Keratinocyte (primary cell): ENCODE results near the gene PAK3. TPM values are rescaled to one million over a fixed set of nuclear protein-coding genes. Genes with fewer than 3 reads are reported as not detected.

ENCODE experiments used
- DNase-seq: peaks from one replicate; pipeline ENCODE4 v3.0.0-alpha.2; 2011; ENCODE audit warnings: low read depth, missing footprints, low spot score
- FAIRE-seq: peaks from 2 replicates; lab custom pipeline; 2011; peaks lifted over from hg19 to GRCh38; lab: Jason Lieb, UNC
- H2AFZ ChIP-seq: 2 replicates; pipeline ENCODE4 v1.6.0; 2012; ENCODE audit warnings: low read length, control low read depth, inconsistent platforms; ENCODE audit not compliant: control insufficient read depth
- H3K27ac ChIP-seq: 2 replicates; pipeline ENCODE4 v1.5.1; 2011; ENCODE audit warnings: low read length; ENCODE audit not compliant: control insufficient read depth, insufficient read depth
- H3K27me3 ChIP-seq: 3 replicates; pipeline ENCODE4 v1.6.0; 2011; ENCODE audit warnings: low read length; ENCODE audit not compliant: control insufficient read depth, insufficient read depth; ENCODE audit errors: extremely low read depth
- H3K36me3 ChIP-seq, 2 experiments: 2 replicates in 1 of 2; 3 replicates in 1 of 2; pipeline ENCODE4 v1.5.1; 2011; ENCODE audit warnings: low read length in 2 of 2, mild to moderate bottlenecking in 1 of 2; ENCODE audit not compliant: control insufficient read depth in 2 of 2, insufficient read depth in 2 of 2; ENCODE audit errors: extremely low read depth in 1 of 2
- H3K4me1 ChIP-seq: 3 replicates; pipeline ENCODE4 v1.5.1; 2011; ENCODE audit warnings: low read length; ENCODE audit not compliant: control insufficient read depth, insufficient read depth; ENCODE audit errors: extremely low read depth
- H3K4me2 ChIP-seq: 3 replicates; pipeline ENCODE4 v1.6.0; 2011; ENCODE audit warnings: low read depth, low read length; ENCODE audit not compliant: control insufficient read depth, insufficient read depth; ENCODE audit errors: extremely low read depth
- H3K4me3 ChIP-seq, 3 experiments: fragments of 200-600 bp in 1 of 3; sonication (generic) in 1 of 3; 2 replicates in 2 of 3; 3 replicates in 1 of 3; pipeline ENCODE4 v1.5.1; 2011 to 2016; ENCODE audit warnings: low read length in 3 of 3, mild to moderate bottlenecking in 3 of 3, control low read depth in 2 of 3, inconsistent platforms in 1 of 3, low read depth in 1 of 3, mixed read lengths in 1 of 3, mixed run types in 1 of 3, moderate library complexity in 1 of 3; ENCODE audit not compliant: control insufficient read depth in 2 of 3, insufficient read depth in 2 of 3; ENCODE audit errors: extremely low read depth in 1 of 3
- H3K79me2 ChIP-seq: 2 replicates; pipeline ENCODE4 v1.6.0; 2012; ENCODE audit warnings: low read length; ENCODE audit not compliant: control insufficient read depth, insufficient read depth
- H3K9ac ChIP-seq: 3 replicates; pipeline ENCODE4 v1.6.0; 2011; ENCODE audit warnings: low read length; ENCODE audit not compliant: control insufficient read depth, insufficient read depth; ENCODE audit errors: extremely low read depth
- H3K9me1 ChIP-seq: 3 replicates; pipeline ENCODE4 v1.6.0; 2011; ENCODE audit warnings: low read length; ENCODE audit not compliant: control insufficient read depth, insufficient read depth; ENCODE audit errors: extremely low read depth
- H3K9me3 ChIP-seq: 2 replicates; pipeline ENCODE4 v1.5.1; 2012; ENCODE audit warnings: low read depth, low read length; ENCODE audit not compliant: control insufficient read depth
- H4K20me1 ChIP-seq: 3 replicates; pipeline ENCODE4 v1.6.0; 2011; ENCODE audit warnings: low read length; ENCODE audit not compliant: control insufficient read depth, insufficient read depth; ENCODE audit errors: extremely low read depth
- CTCF ChIP-seq, 3 experiments: IDR thresholded peaks in 1 of 3; conservative IDR thresholded peaks in 1 of 3; optimal IDR thresholded peaks in 1 of 3; 2 replicates in 2 of 3; 3 replicates in 1 of 3; pipeline versions ENCODE3 to v1.5.1; 2011; ENCODE audit warnings: low read length in 3 of 3, mild to moderate bottlenecking in 3 of 3, moderate library complexity in 2 of 3, control low read depth in 1 of 3, inconsistent platforms in 1 of 3; ENCODE audit not compliant: insufficient read depth in 2 of 3; ENCODE audit errors: extremely low read depth in 1 of 3
- EZH2 ChIP-seq: IDR thresholded peaks from one replicate; pipeline ENCODE4 v1.6.1; 2012; ENCODE audit warnings: inconsistent platforms, mild to moderate bottlenecking, low read length, moderate library complexity
- dilution Hi-C: fragments of 300-500 bp; cut with MboI; formaldehyde crosslinking; loops from one replicate; pipeline ENCODE4 v1.7.0; 2020; ENCODE audit warnings: low sequenced_read_pairs; ENCODE audit not compliant: extremely low pct_ligation_motif_present
- polyA plus RNA-seq, 5 experiments: library from polyadenylated mRNA; depleted of rRNA in 3 of 5; stranded (reverse) in 3 of 5; stranded (forward) in 1 of 5; unstranded in 1 of 5; fragments of >200 nt; gene quantifications; 1 replicate in 1 of 5; 2 replicates in 3 of 5; 3 replicates in 1 of 5; pipeline versions ENCODE4 v1.2.1 to v1.2.3, GENCODE V29; 2011 to 2012; ENCODE audit warnings: missing spikeins in 2 of 5, low read depth in 1 of 5, low replicate concordance in 1 of 5
- small RNA-seq, 3 experiments: library from RNA; depleted of rRNA; stranded (forward); fragments of <200 nt; gene quantifications; one replicate each; pipeline ENCODE3, GENCODE V24; 2012; ENCODE audit warnings: low read depth in 3 of 3, low replicate concordance in 1 of 3; ENCODE audit not compliant: insufficient read length in 3 of 3

The PAK3 gene
- polyA plus RNA-seq, 1 donor (not counting 4 experiments of a cell fraction or from before 2014, with no cell fraction given) = 0.34 TPM

- Histone ChIP-seq H2AFZ (no peak within 1 kb of the TSS), H3K9me3 (no peaks in the 10 kb centered on the region), H3K27me3 (no peaks in the 10 kb centered on the region), H3K9ac (no peak within 1 kb of the TSS), H3K79me2 (no peaks in the 10 kb centered on the region), H3K4me1 (no peaks in the 10 kb centered on the region), H4K20me1 (no peaks in the 10 kb centered on the region), H3K4me2 (no peak within 1 kb of the TSS), H3K27ac (no peak within 1 kb of the TSS), H3K36me3 (no peaks in the 10 kb centered on the region), H3K4me3 (no peak within 1 kb of the TSS), H3K9me1 (no peaks in the 10 kb centered on the region)
- dilution Hi-C loops = no loop called here
- DNase-seq = no peak
- TF ChIP-seq CTCF (optimal IDR thresholded peaks at IDR 0.05 in 1 of 3, IDR thresholded peaks at IDR 0.05 in 1 of 3, conservative IDR thresholded peaks at IDR 0.05 in 1 of 3; ENCODE audit: extremely low read depth in 1 of 3, insufficient read depth in 2 of 3, low read length in 3 of 3) (no peak), EZH2 (no peak)
- no peak for FAIRE-seq
Observed at GRCh38 chrX:111270339-111270738, 174.3 kb downstream of the PAK3 start, which contains the start of gene CAPN6. CAPN6 (minus strand) TSS chrX:111270483; CDS start chrX:111263936, 6,547 bp downstream.

Small RNA genes within 50 kb of the gene (small RNA-seq; reads per million reads assigned to genes)
- 0 reads per million in 3 experiments for gene FCF1P4

Other genes starting within 250 kb of the PAK3 start
- 0.03 to 0.06 TPM (median 0.03 TPM) in 3 replicates for gene CAPN6, start 174.3 kb downstream of the PAK3 start, polyA plus RNA-seq